HG03159 (cell line): Measurements from ENCODE around the gene SRGAP1.
"Not testable (repeated sequence)": the region's sequence is repeated elsewhere in the genome, so short reads cannot be mapped to it uniquely, and the experiment has no call there.

Experiments used
- ATAC-seq: cut with Tn5 transposase; IDR thresholded peaks from one replicate; pipeline ENCODE4 v1.9.1; 2021; ENCODE audit warnings: mild to moderate bottlenecking, moderate library complexity; ENCODE audit not compliant: unreplicated experiment

Gene SRGAP1

DNA sequence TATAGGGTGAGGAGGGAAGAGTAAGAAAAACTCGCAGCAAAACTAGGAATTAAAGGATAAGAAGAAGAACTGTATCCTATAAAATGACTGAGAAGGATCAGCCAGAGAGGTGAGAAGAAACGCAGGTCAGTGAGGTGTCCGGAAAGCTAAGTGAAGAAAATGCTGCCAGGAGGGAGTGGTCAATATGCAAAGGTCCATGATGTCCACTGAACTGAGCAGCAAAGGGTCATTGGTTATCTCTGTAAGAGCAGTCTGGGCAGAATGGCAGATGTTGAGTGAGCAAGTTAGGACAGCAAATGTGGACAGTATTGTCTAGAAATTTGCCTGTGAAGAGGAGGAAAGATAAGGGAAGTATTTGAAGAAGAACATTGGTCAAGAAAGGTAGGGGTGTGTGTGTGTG is 155.4 kb downstream of the SRGAP1 start:
- ATAC-seq: no peak

DNA sequence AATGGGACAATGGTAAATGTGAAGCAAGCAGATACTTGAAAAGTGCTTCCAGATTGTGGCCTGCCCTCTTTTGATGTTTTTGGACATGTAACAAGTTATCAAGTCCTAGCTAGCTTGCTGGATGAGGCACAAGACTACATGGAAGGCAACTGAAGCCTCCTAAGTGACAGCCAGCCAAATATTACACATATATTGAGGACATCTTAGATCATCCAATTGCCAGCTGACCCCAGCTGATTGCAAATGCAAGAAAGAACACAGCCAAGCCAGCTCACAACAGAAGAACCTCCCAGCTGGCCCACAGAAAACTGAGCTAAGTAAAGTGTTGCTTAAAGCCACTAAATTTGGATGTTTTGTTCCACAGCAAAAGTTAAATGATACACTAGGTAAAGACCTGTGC is 156.9 kb downstream of the SRGAP1 start:
- ATAC-seq: no peak

DNA sequence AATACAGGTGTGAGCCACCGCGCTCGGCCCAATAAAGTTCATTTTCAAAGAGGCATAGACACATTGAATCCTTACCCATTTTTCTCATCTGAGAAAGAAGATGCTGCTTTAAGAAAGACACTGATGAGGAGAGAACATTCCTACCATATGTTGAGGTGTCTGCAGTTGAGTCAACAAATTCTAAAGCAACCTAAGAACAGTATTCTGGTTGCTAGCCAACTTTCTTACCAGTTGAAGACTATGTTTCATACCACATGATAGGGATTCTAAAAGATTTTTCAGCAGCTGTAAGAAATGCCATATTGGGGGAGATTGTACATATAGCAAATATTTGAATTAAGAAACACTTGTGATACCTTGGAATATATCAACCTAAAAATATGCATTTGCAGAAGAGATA is 160.1 kb downstream of the SRGAP1 start:
- ATAC-seq: no peak

DNA sequence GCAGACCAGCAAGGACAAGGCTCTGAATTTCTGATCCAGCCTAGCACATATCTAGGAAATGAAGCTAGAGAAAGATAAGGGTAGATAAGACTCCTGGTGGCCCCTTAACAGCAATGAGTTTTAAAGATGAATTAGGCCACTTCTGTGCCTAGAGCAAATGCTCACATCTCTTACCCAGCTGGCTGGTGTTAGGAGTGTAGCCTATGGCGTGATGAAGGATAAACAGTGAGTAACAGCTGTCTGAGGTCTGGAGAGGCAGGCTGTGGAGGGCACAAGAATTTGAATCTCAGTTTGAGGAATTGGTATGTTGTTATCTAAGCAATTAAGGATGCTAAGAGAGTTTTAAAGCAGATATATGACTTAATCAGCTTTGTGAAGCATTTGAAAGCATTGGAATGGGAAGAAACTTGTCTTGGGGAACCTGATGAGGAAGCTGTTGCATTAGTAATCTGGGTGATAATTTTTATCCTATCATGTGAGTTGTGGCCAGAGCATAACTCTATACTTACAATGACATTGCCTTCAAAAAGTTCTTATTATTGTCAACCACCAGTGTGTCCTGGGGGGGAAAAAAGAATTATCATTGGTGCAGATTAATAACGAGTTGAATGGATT is 161.8 kb downstream of the SRGAP1 start:
- ATAC-seq: no peak

DNA sequence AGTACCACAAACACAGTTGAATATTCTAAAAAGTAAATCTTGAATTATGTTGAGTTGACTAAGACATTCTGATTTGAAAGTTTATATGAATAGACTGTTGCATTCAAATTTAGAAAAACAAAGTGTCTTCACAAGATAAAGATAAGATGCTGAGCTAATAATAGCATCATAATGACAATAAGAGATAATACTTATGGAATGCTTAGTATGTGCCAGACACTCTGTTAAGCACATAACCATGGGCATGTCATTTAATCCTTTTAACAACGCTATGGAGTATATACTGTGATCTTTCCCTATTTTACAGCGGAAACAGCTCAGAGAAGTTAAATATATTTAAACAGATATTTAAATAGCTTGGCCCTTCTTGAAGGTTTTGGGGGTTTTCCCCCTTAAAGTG is 163.4 kb downstream of the SRGAP1 start:
- ATAC-seq: no peak

DNA sequence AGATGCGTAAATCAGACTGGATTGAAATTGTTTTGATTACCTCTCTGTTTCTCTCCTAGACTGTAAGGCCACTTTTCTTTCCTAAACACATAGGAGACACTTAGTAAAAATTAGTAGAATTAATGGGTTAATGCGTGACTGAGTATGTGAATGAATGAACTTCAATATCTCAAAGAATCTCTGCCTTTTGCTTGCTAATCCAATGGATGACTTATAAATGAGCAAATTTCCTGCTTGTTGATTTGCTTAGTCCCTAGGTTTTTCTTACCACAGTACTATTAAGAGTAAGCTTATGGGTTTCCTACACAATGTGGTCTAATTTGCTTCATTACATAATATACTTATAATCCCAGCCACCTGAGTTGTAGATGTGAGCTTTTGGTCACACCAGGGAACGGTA is 164.1 kb downstream of the SRGAP1 start:
- ATAC-seq: no peak

DNA sequence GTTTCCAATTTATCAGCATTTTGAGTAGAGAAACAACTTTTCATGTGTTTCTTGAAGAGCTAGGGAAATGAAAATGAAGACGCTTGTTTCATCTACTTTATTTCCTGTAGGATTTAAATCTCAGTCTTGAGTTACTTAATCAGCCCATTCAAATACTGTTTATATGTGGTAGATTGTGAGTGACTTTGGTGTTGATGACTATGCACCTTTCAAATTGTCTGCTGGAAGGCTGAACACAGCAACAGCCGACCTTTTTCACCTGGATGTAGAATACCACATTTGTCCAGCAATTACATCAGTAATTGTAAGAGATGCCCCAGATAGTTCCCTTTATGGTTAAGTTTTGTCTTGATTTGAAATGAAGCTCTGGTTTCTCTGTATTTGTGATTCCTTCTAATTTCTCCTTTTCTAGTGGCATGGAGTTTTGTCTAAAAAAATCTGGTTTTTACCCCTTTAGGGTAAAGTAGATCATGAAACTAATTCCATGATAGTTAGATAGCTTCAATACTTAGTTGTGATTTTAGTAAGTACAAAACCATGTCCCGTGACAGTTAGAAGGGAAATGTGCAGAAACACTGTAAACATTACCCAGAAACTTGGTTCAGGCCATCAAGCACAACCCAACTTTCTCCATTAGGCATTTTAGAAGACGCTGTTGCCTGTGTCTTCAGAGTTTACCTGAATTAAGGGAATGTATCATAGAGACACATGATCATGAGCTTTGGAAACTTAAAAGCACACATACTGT is 165.0 kb downstream of the SRGAP1 start:
- peak; percentile 57 for ATAC-seq

DNA sequence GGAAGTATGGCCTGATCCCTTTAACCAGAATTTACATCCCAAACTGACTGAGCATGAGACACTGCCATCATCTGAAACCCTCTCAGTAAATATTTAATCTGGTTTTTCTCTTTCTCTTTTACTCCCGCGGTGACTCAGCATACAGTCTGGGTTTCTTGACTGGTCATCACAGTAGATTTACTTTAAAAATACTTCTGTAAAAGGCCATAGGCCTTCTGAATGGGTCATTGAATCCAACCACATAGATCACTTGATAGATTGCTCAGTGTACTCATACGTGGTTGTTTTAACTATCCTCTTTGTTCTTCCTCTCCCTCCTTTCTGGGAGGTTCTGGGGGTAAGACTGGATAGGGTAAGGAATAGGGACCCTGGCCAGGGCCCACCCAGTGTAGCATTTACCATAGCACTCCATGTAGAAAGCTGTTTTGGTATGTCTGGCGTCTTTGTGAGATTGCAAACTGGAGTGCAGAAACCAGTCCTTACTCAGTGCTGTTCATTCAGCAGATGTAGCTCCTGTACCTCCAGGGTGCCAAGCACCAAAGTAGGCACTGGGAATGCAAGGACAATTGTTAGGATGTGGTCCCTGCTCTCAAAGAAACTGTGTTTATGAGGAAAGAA is 165.7 kb downstream of the SRGAP1 start:
- peak; percentile 88 for ATAC-seq

DNA sequence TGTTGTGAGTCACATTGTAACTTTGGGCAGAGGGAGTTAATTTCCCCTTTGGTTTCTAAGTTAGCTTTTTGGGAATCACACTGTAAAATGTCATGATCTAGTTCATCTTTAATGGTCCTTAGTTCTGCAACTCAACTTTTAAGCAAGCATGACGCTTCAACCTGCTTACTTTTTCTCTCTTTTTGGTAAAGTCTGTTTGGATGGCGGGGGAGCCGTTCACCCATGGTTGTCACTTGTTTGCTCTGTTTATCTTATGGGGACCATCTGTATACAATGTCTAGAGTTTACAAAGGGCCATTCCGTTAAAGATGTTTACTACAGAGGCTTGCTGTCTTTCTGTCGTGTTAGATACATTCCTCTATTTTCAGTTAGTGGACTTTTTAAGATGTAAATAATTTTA is 172.0 kb downstream of the SRGAP1 start:
- ATAC-seq: no peak

DNA sequence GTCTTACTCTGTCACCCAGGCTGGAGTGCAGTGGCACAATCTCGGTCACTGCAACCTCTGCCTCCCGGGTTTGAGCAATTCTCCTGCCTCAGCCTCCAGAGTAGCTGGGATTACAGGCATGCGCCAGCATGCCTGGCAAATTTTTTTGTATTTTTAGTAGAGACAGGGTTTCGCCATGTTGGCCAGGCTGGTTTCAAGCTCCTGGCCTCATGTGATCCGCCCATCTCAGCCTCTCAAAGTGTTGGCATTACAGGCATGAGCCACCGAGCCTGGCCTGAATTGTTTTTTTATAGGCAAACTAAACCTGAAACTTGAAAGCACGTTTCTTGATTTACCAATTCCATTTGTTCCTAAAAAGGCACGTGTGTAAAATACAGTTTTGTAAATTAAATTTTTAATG is 173.6 kb downstream of the SRGAP1 start:
- not testable (repeated sequence) for ATAC-seq

DNA sequence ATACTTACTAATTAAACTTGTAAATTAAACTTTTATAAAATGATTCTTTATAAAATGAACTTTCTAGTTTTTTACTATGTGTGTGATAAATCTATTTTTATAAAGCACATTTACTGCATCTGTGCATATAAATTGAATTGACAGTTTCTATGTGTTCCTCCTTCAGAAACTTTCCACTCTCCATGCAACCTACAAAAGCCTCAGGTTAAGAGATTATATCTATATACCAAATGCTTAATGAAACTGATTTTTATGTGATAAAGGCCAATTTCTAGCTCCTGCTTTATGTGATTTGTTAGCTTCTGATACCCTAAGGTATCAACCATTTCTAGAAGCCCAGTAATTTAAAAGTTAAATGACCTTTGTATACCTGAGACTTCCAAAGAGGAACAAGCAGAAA is 174.0 kb downstream of the SRGAP1 start:
- no peak for ATAC-seq

DNA sequence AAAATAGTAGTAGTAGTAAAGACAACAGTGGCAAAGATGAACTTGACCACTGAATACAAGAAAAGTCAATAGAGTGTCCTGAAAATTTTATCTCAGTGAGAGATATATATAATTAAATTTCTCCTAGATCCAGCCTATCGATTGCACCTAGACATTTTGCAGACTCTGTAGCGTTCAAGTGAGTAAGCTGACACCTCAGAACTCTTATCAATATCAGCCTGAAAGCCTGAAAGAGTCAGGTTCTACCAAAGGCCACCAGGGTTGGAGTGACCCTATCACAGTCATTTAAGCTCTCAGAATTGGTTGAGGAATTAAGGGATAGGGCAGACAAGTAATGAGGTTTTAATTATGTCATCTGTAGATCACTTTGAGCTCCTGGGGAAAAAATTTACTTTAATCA is 174.6 kb downstream of the SRGAP1 start:
- no peak for ATAC-seq

DNA sequence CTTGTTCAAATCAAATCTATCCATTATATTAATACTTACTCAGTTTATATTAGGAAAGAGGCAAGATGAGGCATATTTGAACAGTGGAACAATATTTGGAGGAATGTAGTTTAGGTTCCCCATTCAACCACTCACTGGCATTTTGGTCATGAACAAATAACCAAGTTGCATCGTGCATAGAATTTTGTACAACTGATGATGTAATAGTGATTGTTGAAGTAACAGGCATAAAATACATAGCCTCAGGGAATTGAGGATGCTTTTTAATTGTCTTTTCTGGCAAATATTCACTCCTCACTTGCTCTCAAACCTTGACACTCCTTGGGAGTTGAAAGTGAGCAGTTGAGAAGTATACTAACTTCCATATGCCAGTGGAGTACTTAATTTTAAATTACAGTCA is 175.2 kb downstream of the SRGAP1 start:
- ATAC-seq: no peak

DNA sequence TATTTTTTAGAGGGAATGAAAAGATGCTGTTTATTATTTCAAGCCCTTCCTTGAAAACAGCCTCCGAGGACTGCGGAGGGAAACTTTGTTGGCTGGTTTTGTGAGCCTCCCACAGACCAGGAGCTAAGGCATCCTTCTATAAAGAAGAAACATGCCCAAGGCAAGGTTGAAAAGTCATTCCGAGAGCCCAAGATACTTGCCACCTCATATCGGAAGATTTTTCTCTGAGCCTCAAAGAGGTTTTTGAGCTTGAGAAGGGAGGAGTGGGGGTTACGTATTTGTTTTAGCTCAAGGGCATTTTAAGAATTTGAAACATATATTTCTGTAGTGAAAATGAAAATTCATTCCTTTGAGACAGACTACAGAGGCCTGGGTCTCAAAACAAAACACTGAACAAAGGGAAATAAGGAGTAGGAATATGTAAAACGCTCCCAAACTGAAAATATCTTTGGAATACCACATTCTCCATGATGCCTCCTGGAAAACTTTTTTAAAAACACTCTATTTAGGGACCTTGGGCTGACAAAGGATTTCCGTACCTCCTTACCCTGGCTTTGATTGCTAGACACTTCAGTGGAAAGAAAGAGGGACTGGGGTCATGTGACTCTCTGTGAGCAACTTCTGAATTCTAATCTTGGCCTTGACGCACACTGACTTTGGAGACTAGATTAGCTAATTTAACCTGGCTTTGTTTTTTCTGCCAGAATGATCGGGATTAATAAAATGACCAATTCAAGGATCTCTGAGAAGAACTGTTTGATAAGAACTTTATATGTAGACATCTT is 180.9 kb downstream of the SRGAP1 start:
- ATAC-seq: no peak

DNA sequence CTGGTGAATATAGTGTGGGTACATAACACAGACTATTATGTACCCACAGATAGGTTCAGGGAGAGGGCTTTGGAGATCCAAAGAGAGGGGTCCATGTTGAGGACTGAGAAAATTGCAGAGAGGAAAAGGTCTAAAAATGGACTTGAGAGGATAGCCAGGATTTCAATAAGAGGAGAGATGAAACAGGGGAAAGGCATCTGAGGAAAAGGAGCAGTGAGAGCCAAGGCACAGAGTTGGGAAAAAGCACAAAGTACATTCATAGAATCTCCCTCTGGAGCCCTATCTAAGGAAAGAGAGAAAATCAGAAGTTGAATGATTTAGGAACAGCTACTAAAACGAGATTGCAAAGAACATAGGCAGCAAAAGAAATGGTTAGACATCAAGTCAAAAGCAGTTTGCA is 182.8 kb downstream of the SRGAP1 start:
- ATAC-seq: no peak

DNA sequence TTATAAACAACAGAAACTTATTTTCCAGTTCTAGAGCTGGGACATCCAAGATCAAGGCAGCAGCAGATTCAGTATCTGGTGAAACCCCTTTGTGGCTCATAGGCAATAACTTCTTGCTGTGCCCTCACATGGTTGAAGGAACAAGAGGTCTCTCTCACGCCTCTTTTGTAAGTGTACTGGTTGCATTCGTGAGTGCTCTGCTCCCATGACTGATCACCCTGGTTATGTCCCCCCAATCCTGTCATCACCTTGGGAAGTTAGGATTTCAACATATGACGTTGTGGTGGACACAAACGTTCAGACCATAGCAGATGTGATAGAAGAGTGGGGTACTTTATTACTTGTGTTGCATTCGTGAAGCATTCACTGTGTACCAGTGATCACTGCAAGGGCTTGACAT is 184.0 kb downstream of the SRGAP1 start:
- ATAC-seq: no peak

DNA sequence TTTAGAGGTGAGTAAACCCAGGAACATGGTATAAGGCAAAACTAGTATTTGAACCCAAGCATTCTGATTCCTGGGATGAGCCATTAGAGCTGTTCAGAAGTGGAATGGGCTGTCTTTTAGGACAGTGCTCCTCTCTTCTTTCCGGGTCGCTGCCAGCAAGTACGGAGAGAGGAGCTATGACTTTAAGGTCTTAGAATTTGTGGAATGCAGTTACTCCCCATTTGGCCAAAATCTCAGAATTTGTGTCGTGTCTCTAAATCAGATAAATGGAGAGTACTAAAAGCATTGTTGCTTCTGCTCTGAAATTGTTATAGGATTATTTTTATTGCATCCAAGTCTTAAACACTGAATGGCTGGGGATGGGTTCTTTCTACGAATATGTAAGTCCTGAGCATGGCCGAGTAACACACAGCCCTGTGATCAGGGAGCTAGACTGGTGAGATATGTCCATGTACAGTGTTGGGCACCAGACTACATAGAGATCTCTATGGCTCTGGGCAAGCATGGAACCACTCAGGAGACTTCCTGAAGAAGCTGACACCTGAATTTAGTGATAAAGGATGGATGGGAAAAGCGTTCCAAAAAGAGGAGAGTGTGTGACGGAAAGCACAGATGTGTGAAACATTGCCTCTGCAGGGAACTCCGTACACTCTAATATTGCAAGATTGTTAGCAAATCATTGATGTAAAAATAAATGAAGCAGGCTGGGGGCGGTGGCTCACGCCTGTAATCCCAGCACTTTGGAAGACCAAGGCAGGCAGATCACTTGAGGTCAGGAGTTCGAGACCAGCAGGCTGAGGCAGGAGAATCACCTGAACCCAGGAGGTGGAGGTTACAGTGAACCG is 184.7 kb downstream of the SRGAP1 start:
- no peak for ATAC-seq

DNA sequence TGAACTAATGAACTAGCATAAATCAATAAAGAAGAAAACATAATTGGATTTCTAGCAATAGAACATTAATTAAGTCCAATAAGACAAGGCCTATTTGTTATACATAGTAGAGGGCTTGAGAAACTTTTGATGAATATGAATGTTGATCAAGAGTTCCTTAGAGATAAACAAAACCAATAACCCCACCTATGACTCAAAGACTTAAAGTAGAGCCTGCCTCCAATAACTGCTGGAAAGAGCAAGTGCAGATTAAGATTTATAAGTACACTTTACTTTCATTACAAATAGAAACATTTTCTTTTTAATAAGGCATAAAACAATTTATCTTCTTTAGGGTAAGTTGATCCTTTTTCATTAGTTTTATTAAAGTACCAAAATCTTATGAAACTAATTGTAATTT is 185.7 kb downstream of the SRGAP1 start:
- no peak for ATAC-seq

DNA sequence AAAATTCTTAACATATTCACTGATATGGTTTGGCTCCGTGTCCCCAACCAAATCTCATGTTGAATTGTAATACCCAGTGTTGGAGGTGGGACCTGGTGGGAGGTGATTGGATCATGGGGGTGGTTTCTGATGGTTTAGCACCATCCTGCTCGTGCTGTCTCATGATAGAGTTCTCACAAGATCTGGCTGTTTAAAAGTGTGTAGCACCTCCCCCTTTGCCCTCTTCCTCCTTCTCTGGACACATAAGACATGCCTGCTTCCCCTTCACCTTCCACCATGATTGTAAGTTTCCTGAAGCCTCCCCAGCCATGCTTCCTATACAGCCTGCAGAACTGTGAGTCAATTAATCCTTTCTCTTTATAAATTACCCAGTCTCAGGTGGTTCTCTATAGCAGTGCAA is 189.6 kb downstream of the SRGAP1 start:
- ATAC-seq: not testable (repeated sequence)

DNA sequence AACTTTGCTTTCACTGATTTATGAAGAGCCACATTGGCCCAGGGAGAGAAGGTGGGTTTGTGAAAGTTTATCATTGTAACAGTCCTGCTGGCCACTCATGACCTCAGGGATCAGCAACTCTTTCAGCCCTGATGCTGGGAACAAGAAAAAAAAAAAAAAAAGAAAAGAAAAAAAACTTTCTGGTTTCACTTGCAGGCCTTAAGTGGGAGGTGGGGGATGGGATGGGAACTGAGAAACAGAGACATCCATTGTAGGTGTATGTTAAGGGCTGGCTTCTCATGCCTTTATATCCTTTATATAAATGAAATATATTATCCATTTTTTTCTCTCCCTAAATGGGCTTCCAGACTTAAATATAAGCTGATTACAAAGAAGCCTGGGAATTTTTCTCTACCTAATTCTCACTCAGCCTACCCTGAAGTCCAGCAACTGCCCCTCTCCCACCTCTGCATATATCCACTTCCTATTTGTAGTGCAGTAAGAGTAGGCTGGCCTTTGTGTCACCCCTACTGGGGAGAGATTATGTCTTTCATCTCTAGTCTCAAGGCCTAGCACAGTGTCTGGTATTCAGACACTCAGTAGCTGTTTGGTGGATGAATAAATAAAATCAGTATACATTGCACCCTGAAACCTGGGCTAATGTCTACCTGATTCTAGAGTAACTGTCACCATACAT is 190.5 kb downstream of the SRGAP1 start:
- no peak for ATAC-seq
